ENCODE data around the gene ZFX.
A peak's percentile ranks its signal among the peaks of the same experiment; 100 is the strongest.
"Not testable (repeated sequence)": the region's sequence is repeated elsewhere in the genome, so short reads cannot be mapped to it uniquely, and the experiment has no call there.

Gene ZFX

DNA sequence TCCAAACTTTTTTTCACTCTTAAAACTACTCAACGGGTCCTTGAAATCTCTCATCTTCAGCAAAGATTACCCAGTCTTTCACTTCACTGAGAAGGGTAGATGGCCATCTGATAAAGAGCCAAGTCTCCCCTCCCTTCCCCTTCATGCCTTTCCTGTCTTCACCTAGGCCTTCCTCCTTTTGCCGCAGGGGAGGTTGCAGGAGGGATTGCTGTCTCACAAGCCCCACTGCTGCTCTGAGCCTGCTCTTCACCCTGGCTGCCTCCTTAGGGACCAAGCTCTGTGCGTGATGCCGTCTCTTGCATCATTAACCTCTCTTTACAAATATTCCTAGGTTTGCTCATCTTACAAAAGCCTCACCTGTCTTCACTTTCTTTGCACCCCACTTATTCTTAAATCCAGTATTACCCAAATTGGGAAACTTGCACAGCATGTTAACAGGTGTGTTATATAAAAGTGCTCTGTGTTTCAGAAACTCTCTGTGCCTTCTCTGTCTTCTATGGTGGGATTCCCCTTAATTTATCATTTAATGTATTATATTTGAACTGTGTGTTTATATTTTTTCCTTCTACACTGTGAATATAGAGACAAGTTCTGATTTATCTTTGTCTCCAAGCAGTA is 3.8 kb downstream of the ZFX start:
- DNase-seq, result peak; percentile 20

DNA sequence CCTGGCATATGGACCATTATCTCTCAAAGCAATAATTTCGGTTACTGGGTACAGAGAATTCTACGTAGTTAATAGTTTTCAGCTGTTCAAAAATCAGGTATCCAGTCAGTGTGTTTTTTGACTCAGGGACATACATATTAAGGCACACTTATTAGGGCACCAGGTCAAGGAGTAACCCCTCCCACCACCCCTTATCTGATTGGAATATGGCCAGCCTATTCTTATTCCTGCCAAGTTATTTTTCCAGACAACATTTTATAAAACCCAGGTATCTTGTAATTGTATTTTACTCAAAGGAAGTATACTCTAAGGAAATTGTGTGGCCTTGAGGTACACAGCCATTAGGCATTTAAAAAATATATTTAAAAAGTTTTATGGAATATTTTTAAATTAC is 4.3 kb downstream of the ZFX start:
- no peak for DNase-seq

DNA sequence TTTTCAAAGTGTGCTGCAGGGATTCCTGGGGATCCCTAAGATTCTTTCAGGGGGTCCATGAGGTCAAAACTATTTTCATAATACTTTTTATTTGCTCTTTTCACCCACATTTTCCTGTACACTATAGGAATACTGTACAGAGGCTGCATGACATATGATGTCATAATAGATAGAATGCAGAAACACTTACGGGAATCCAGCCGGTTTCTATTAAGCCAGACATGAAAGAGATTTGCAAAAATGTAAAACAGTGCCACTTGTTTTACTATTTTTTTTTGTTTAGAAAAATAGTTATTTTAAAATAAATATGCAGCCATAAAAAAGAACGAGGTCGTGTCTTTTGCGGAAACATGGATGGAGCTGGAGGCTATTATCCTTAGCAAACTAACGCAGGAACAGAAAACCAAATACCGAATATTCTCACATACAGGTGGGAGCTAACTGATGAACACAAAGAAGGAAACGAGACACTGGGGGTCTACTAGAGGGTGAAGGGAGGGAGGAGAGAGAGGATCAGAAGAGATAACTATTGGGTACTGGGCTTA is 5.0 kb downstream of the ZFX start:
- no peak for DNase-seq

DNA sequence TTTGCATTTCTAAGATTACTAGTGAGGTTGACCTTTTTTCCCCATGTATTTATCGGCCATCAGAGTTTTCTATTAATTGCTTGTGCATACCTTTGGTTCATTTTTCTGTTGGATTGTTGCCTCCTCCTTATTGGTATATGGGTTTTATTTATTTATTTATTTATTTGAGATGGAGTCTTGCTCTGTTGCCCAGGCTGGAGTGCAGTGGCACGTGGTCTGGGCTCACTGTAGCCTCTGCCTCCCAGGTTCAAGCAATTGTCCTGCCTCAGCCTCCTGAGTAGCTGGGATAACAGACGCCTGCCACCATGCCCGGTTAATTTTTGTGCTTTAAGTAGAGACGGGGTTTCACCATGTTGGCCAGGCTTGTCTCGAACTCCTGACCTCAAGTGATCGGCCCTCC is 6.2 kb downstream of the ZFX start:
- not testable (repeated sequence) for DNase-seq

DNA sequence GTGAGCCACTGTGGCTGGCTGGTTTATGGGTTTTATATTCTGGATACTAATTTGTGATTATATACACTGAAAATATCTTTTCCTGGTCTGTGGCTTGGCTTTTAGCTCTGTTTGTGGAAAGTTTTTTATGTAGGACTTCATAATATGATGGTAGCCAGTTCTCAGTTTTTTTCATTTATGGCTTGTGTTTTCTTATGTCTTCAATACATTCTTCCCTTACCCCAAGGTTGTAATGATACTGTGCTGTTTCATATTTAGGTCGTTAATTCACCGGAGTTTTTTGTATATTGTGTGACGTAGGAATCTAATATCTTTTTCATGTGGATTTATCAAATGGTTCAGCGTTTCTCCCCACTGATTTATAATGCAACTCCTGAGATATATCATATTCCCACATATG is 6.6 kb downstream of the ZFX start:
- no peak for DNase-seq

DNA sequence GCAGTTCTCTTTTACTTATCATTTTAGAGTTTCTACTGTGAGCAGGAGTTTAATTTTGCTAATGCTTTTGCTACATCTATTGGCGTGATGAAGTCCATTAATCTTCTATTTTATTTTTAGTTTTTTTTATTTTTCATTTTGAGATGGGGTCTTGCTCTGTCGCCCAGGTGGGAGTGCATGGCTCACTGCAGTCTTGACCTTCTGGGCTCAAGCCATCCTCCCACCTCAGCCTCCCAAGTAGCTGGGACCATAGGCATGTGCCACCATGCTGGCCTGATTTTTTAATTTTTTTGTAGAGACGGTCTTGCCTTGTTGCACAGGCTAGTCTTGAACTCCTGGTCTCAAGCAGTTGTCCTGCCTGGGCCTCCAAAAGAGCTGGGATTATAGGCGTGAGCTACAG is 9.4 kb downstream of the ZFX start:
- DNase-seq, result no peak

DNA sequence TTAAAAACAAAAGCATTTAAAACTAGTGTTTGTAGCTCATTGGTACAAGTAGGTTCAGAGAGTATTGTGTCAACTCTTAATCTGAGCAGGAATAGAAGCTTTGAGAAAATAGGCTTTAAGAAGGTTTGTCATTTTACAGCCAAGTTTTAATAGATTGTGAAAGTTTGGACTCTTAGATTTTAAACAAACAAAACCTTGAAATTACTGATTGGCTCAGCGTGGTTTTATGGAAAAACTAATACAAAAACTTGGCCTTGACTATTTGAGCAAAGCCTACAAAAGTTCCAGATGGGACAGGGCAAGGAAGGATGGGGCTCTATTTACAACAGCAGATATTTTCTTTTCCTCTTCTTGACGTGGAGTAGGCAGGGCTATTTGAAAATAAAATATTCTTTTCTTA is 16.5 kb downstream of the ZFX start:
- DNase-seq, result no peak

DNA sequence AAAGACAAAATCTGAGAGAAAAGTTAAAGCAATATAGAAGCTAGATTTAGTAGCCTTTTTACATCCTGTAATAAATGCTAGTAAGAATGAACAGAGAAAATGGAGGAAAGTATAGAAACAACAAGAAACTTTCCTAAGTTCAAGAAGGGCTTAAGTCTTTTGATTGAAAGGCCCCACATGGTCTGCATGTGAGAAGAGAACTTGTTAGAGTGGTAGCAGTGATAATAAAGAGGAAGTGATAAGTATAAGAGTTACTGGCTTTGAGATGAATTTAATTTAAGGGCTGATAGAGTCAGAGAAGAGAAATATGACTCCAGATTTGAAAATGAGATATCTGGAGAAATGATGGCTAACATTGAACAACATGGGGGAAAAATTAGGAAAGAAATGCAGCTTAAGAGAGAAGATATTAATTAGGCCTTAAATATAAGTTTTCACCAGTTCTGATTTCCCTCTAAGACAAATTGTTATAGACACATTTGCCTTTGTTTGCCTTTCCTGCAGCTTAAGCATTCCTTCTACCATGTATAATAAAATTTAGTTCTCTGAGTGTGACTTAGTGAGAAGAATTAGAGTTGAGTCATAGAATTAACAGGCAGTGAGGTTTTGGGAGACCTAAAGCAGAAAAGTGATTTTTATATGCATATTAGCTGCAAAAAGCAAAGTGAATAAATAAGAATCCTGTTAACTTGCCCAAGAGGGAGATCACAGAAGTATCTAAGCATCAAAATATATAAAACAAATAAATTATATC is 18.4 kb downstream of the ZFX start:
- DNase-seq, result no peak

DNA sequence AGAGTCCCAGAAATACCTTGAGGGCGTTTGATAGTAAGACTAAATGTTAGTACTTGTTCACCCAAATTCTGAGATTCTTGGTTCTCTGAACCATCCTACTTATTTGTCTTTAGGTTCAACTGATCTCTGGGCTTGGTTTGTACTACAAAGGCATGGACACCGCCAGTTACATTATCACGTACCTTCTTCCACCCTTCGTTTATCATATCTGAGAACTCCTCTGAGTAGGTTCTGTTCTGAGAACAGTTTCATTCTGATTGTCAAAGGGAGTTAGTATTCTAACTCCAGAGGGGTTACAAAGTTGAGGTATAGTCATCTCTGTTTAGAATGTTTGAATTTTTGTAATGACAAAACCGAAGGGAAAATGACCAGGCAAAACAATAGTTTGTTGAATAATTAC is 19.3 kb downstream of the ZFX start:
- no peak for DNase-seq

DNA sequence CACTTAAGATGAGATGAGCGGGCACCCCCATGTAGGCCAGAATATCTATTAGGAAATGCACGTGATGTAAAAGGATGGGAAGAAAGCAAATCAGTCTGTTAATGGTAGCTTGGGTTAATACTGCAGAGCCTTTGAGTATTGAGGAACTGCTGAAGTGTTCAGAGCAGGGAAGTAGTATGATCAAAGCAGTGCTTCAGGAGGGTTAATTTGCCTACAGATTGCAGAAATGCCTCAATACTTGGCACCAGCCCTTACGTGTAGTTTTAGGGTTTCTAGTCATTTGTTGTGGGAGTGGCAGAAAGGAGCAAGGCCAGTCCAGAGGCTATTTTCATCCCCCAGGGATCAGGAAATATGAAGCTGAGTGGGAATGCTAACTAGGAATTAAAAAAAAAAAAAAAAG is 19.7 kb downstream of the ZFX start:
- no peak for DNase-seq

DNA sequence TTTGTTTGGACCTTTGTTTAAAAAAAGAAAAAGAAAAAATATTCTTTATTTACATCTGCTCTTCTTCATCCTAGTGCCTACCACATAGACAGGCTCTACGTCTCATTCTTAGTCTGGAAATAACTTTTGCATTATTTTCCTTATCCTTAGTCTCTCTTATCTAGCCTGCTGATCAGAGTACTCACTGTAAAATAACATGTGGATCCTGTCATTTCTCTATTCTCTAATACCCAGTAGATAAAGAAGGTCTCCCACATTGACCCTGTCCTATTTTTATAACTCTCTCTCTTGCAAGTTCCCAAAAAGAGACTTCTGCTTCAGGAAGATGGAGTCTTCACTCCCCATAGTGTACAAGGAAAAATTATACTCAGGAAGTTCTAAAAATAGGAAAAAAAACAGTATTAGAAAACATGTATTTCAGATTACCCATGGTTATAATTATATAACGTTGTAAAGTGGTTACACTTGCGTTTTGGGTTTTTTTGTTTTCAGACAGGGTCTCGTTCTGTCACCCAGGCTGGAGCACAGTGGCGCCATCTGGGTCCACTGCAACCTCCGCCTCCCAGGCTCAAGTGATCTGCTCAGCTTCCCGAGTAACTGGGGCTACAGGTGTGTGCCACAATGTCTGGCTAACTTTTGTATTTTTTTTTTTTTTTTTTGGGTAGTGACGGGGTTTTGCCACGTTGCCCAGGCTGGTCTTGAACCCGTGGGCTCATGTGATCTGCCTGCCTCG is 23.8 kb downstream of the ZFX start:
- no peak for DNase-seq

DNA sequence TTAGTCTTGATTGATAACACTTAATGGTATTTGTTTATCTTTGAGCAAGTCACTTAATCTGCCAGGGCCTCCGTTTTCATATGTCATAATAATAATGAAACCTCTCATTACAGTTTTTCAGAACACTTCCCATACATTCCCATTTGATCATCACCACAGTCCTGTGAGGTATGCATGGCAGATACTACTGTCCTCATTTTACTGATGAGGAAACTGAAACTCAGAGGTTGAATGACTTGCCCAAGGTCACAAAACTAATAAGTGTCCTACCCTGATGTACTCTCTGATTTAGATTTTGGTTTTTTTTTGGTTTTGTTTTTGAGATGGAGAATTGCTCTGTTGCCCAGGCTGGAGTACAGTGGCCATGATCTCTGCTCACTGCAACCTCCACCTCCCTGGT is 25.7 kb downstream of the ZFX start:
- no peak for DNase-seq

DNA sequence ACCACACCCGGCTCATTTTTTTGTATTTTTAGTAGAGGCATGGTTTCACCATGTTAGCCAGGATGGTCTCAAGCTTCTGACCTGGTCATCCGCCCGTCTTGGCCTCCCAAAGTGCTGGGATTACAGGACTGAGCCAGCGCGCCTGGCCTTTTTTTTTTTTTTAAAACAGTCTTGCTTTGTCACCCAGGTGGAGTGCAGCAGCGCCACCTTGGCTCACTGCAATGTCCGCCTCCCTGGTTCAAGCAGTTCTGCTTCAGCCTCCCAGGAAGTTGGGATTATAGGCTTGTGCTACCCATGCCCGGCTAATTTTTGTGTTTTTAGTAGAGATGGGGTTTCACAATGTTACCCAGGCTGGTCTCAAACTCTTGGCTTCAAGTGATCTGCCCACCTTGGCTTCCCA is 28.9 kb downstream of the ZFX start:
- DNase-seq, result no peak

DNA sequence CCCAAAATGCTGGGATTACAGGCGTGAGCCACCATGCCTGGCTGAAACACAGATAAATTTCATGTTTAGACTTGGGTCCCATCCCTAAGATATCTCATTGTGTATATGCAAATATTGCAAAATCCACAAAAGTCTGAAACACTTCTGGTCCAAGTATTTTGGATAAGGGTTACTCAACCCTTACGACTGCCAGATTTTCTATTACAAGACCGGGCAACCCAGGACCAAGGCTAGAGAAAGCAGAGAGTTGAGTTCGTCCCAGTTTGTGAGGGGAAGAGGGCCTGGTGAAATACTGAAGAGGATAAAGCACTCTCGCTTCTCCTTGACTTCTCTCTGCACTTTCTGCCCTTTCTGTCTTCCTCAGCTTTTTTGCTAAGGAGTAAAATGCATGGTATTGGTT is 34.5 kb downstream of the ZFX start:
- no peak for DNase-seq

DNA sequence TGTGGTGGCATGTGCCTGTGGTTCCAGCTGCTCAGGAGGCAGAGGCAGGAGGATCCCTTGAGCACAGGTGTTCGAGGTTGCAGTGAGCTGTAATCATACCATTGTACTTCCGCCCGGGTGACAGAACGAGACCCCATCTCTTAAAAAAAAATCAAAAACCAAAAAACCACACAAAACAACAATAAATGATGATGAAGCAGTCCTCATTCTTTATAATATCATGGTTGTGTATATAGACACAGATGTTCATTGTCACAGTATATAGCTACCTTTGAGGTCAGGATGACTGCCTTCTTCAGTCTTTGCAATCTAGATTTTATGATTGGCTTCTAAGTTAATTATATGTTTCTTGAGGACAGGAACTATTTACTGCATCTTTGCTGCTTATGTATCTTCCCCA is 37.0 kb downstream of the ZFX start:
- no peak for DNase-seq

DNA sequence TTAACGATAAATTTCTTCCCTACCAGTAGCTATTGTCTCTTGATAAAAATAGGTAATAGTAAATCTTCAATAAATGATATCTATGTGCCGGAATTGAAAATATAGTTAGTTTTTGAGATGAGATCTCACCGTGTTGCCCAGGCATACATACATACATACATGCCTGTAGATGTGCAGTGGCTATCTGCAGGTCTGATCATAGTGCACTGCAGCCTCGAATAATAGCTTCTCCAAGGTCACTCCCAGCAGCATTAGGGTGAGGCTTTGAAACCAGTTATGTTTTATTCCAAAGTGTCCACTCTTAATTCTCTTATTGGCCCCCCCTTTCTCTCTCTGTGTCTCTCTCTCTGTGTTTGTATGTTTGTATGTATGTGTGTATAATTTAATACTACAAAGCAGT is 37.5 kb downstream of the ZFX start:
- DNase-seq, result no peak

DNA sequence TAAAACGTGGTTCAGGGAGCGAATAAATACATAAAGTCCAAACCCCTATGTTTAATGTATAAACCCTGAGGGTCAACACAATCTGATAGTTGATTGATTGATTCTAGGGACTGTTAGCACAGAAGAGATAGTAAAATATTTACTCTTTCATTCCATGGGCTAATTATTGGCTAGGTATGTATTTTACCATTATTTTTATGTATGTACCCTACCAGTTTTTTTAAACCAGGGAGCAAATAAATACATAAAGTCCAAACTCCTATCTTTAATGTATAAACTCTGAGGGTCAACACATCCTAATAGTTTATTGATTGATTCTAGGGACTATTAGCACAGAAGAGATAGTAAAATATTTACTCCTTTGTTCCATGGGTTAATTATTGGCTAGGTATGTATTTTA is 40.0 kb downstream of the ZFX start:
- DNase-seq, result no peak

DNA sequence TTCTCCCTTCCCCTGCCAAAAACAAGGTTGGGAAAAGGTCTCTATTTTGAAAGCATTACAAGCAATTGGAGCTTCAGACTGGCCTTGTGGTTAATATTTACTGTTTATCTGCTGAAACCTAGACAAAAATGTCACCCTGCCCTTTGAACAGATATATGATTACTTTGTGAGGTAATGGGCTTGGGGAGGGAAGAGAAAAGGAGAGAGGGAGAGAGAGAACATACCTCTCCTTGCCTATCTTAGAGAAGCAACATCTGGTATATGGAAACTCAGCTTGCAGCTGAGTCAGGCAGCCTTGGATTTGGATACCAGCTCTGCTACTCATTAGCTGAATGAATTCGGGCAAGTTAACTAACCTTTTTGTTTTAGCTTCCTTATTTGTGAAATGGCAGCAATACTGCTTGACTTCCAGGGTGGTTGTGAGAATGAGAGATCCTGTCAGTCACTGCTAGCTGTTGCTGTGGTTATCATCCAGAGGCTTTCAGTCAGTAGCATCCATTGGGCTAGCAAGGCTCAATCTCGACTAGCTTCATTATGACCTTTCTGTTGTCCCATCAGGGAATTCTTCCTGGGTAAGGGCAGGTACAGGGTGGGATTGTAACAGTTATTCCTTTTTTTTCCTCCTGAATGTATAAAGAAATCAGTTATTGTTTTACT is 41.1 kb downstream of the ZFX start:
- DNase-seq, result no peak

DNA sequence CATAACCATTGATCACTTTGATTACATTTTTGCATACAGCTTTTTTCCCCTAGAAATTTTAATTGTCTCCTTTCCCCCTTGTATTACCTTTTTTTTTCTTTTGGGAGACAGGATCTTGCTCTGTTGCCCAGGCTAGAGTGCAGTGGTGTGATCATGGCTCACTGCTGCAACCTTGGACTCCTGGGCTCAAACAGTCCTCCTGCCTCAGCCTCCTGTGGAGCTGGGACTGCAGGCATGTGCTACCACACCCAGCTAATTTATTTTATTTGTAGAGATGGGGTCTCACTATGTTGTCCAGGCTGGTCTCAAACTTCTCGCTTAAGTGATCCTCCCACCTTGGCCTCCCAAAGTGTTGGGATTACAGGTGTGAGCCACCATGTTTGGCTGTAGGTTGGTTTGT is 47.0 kb downstream of the ZFX start:
- no peak for DNase-seq

DNA sequence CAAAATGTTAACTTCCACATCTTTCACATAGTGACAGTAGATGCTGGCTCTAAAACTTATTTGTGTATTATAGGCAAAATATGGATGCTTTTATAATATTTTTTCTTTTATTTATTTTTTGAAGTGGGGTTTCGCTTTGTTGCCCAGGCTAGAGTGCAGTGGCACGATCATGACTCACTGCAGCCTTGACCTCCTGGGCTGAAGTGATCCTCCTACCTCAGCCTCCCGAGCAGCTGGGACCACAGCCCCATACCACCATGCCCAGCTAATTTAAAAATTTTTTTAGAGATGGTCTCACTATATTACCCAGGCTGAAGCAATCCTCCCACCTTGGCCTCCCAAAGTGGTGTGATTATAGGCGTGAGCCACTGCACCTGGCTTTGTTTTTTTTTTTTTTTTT is 48.6 kb downstream of the ZFX start:
- DNase-seq, result no peak

DNA sequence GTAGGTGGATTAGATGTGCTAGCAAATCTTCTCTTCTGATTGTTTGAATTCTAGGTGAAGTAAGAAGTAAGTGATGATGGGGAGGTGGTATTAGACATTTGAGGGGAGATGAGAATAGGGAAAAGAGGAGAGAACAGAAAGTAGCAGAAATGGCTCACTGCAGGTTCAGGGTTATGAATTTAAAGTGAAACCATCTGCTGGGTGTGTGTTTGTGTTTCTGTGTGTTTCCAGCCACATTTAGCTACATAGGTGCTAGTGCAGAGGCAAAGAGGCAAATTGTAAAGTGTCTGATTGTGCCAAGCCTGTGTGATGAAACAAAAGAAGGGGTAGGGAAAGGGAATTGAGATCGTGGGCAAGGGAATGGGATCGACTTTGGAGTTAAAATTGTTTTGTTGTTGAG is 50.6 kb downstream of the ZFX start:
- no peak for DNase-seq

DNA sequence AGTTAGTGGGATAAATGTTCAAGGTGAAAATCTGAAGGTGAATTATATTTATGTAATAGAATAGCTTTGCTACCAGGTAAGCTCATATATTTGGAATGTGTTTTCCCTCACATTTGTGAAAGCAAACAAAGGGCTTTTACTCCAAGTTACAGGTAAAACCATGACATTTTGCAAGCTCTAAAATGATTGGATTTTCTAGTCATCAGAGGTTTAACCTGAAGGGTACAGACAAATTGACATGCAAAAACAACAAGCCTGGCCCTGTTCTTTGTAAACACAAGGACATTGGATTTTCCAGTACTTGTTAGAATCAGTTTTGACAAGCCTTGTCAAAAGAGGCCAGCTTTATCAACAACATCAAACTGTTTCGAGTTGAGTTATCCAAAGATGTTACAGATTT is 51.7 kb downstream of the ZFX start:
- DNase-seq, result no peak

DNA sequence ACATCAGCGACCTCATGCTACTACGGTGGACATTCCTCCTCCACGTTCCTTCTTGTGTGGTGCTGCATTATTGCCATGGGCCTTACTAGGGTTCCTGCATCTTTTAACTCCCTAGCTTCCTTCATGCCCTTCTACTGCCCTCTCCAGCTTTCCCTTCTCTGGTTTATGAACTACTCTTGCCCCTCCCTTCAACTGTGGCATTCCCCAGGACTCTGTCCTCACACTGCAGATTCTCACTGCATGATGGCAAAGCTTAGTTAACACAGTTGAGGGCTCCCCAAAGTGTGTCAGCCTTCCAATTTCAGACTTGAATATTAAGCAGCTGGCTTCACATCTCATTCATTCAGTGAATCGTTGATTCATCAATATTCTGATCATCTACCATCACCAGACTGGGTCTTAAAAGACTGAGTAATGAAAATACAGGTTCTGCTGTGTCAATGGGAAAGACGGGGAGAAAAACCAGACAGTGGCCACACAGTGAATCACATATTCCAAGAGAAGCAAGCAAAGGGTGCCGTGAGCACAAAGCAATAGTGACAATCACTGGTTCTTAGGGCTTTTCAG is 53.0 kb downstream of the ZFX start:
- no peak for DNase-seq

Data from NCI-H226 (cell line).